ENCODE measurements around the gene ACOT4.
"Not testable (repeated sequence)": the region's sequence is repeated elsewhere in the genome, so short reads cannot be mapped to it uniquely, and the experiment has no call there.

The ACOT4 gene

GRCh38 chr14:73588695-73589094 is 3.0 kb upstream of the ACOT4 start:
- H3K9ac ChIP-seq = no peak overlapping the region
- no peak overlapping the region for H3K27ac ChIP-seq
- H3K9me3 ChIP-seq (ENCODE audit: control insufficient read depth, low read length) = no peaks in the 10 kb centered on the region
- TF ChIP-seq CTCF (IDR thresholded peaks at IDR 0.05) = no peak
- H3K4me1 ChIP-seq = no peaks in the 10 kb centered on the region
- H3K4me3 ChIP-seq (ENCODE audit: low read depth, low read length) = no peak overlapping the region
- no peak overlapping the region for H3K4me2 ChIP-seq (ENCODE audit: low read length)
- no peaks in the 10 kb centered on the region for H3K79me2 ChIP-seq
- no peaks in the 10 kb centered on the region for H3K36me3 ChIP-seq (ENCODE audit: control insufficient read depth, insufficient read depth, low read length)
- H3K27me3 ChIP-seq (ENCODE audit: control insufficient read depth, insufficient read depth, low read length) = no peaks in the 10 kb centered on the region
- no peak overlapping the region for H2AFZ ChIP-seq

GRCh38 chr14:73589116-73589515 is 2.6 kb upstream of the ACOT4 start:
- no peaks in the 10 kb centered on the region for H3K36me3 ChIP-seq (ENCODE audit: control insufficient read depth, insufficient read depth, low read length)
- H3K27ac ChIP-seq = no peak overlapping the region
- no peak overlapping the region for H2AFZ ChIP-seq
- H3K4me3 ChIP-seq (ENCODE audit: low read depth, low read length) = no peak overlapping the region
- no peak overlapping the region for H3K9ac ChIP-seq
- no peaks in the 10 kb centered on the region for H3K79me2 ChIP-seq
- no peaks in the 10 kb centered on the region for H3K9me3 ChIP-seq (ENCODE audit: control insufficient read depth, low read length)
- H3K27me3 ChIP-seq (ENCODE audit: control insufficient read depth, insufficient read depth, low read length) = no peaks in the 10 kb centered on the region
- no peak for TF ChIP-seq CTCF (IDR thresholded peaks at IDR 0.05)
- H3K4me2 ChIP-seq (ENCODE audit: low read length) = no peak overlapping the region
- H3K4me1 ChIP-seq = no peaks in the 10 kb centered on the region

GRCh38 chr14:73590673-73591004 is 1.0 kb upstream of the ACOT4 start:
- not testable (repeated sequence) for H3K4me3 ChIP-seq (ENCODE audit: low read depth, low read length); H3K4me1 ChIP-seq; H3K36me3 ChIP-seq (ENCODE audit: control insufficient read depth, insufficient read depth, low read length)

GRCh38 chr14:73594491-73594890 is 2.8 kb downstream of the ACOT4 start:
- TF ChIP-seq CTCF (IDR thresholded peaks at IDR 0.05) = no peak
- Histone ChIP-seq H3K36me3 (ENCODE audit: control insufficient read depth, insufficient read depth, low read length) (no peaks in the 10 kb centered on the region), H3K9me3 (ENCODE audit: control insufficient read depth, low read length) (no peaks in the 10 kb centered on the region), H3K4me2 (ENCODE audit: low read length) (no peak overlapping the region), H3K4me1 (no peaks in the 10 kb centered on the region), H3K4me3 (ENCODE audit: low read depth, low read length) (no peak overlapping the region), H3K9ac (no peak overlapping the region), H2AFZ (no peak overlapping the region), H3K79me2 (no peaks in the 10 kb centered on the region), H3K27ac (no peak overlapping the region), H3K27me3 (ENCODE audit: control insufficient read depth, insufficient read depth, low read length) (no peaks in the 10 kb centered on the region)

More at GRCh38 chr14:73590673-73591004, 1.0 kb upstream of the ACOT4 start:
- H3K4me2 ChIP-seq (ENCODE audit: low read length); H3K9me3 ChIP-seq (ENCODE audit: control insufficient read depth, low read length); H3K27me3 ChIP-seq (ENCODE audit: control insufficient read depth, insufficient read depth, low read length); H3K9ac ChIP-seq; H3K79me2 ChIP-seq; H3K27ac ChIP-seq; H2AFZ ChIP-seq: not testable (repeated sequence)

- Histone ChIP-seq H3K4me1 (no peaks in the 10 kb centered on the region), H3K4me2 (ENCODE audit: low read length) (no peak overlapping the region), H3K79me2 (no peaks in the 10 kb centered on the region), H3K4me3 (ENCODE audit: low read depth, low read length) (no peak overlapping the region), H2AFZ (no peak overlapping the region), H3K9ac (no peak overlapping the region), H3K36me3 (ENCODE audit: control insufficient read depth, insufficient read depth, low read length) (no peaks in the 10 kb centered on the region), H3K27ac (no peak overlapping the region), H3K9me3 (ENCODE audit: control insufficient read depth, low read length) (no peaks in the 10 kb centered on the region), H3K27me3 (ENCODE audit: control insufficient read depth, insufficient read depth, low read length) (no peaks in the 10 kb centered on the region)
- no peak for TF ChIP-seq CTCF (IDR thresholded peaks at IDR 0.05)
Measured at GRCh38 chr14:73599499-73599898, 7.8 kb downstream of the ACOT4 start.

Measured in parathyroid adenoma (tissue), 2 donors.